Thoracic aorta (tissue), 2 donors: ENCODE measurements around the gene KLHDC1. TPM values are rescaled to one million over a fixed set of nuclear protein-coding genes. Genes with fewer than 3 reads are reported as not detected.
"Not testable (repeated sequence)": the region's sequence is repeated elsewhere in the genome, so short reads cannot be mapped to it uniquely, and the experiment has no call there.

Source experiments
- ATAC-seq: fragments of 150-250 bp; one replicate; pipeline ENCODE4 v1.8.0; 2017; ENCODE audit warnings: low read depth; ENCODE audit not compliant: insufficient number of reproducible peaks, low FRiP score
- DNase-seq: peaks from one replicate; pipeline ENCODE4 v3.0.0-alpha.2; 2020; ENCODE audit warnings: low spot score
- H3K27ac ChIP-seq, 2 donors: fragments of 200-600 bp; sonication (generic); 1 replicate in 1 of 2; 2 replicates in 1 of 2; pipeline ENCODE4 v1.5.1; 2016; ENCODE audit warnings: mild to moderate bottlenecking in 2 of 2, moderate library complexity in 2 of 2
- H3K27me3 ChIP-seq: fragments of 200-600 bp; sonication (generic); replicated peaks from 2 replicates; pipeline ENCODE4 v1.6.0; 2016; ENCODE audit warnings: mild to moderate bottlenecking; ENCODE audit not compliant: insufficient read depth
- H3K36me3 ChIP-seq: fragments of 200-600 bp; sonication (generic); one replicate; pipeline ENCODE4 v1.5.1; 2016
- H3K4me1 ChIP-seq, 2 donors: fragments of 200-600 bp; sonication (generic); 1 replicate in 1 of 2; 2 replicates in 1 of 2; pipeline versions ENCODE4 v1.5.1 to v1.6.0; 2016; ENCODE audit warnings: low read depth in 2 of 2, mild to moderate bottlenecking in 1 of 2; ENCODE audit not compliant: control insufficient read depth in 1 of 2
- H3K4me3 ChIP-seq: fragments of 200-600 bp; sonication (generic); 2 replicates; pipeline ENCODE4 v1.5.1; 2016; ENCODE audit warnings: mild to moderate bottlenecking
- H3K9me3 ChIP-seq: fragments of 200-600 bp; sonication (generic); 2 replicates; pipeline ENCODE4 v1.5.1; 2016
- CTCF ChIP-seq: fragments of 200-600 bp; sonication (generic); IDR thresholded peaks from one replicate; pipeline ENCODE4 v1.5.1; 2019; ENCODE audit warnings: antibody characterized with exemption
- total RNA-seq, 2 donors: library from RNA; depleted of rRNA; stranded (reverse); fragments of >200 nt; gene quantifications; one replicate each; pipeline versions ENCODE4 v1.1.0 to v1.2.3, GENCODE V29; 2016

The KLHDC1 gene
- total RNA-seq, 2 donors from 2014 or later: 10.8 to 11.4 TPM

- DNase-seq (no peak), ATAC-seq (no peak)
- H3K27ac ChIP-seq: peak overlapping the region; percentile 24 to 34
- no peaks in the 10 kb centered on the region for H3K9me3 ChIP-seq
- peaks cover 17 to 31% of the 10 kb centered on the region in 2 donors for H3K4me1 ChIP-seq
- H3K4me3 ChIP-seq: peak overlapping the region; percentile 79
- no peaks in the 10 kb centered on the region for H3K27me3 ChIP-seq
- no peak for TF ChIP-seq CTCF
- H3K36me3 ChIP-seq: peaks cover 14% of the 10 kb centered on the region
These were observed 77.4 kb downstream of the KLHDC1 start for GRCh38 chr14:49770212-49770817.

- H3K9me3 ChIP-seq, H3K27me3 ChIP-seq, ATAC-seq, H3K4me3 ChIP-seq, DNase-seq, H3K27ac ChIP-seq: not testable (repeated sequence)
- H3K4me1 ChIP-seq: peaks cover 17 to 30% of the 10 kb centered on the region in 2 donors
- H3K36me3 ChIP-seq: peaks cover 18% of the 10 kb centered on the region
These were observed 78.8 kb downstream of the KLHDC1 start for GRCh38 chr14:49771691-49772090.

- DNase-seq (no peak), ATAC-seq (no peak)
- no peak for TF ChIP-seq CTCF
- Histone ChIP-seq H3K4me3 (no peak overlapping the region), H3K9me3 (no peaks in the 10 kb centered on the region), H3K27me3 (no peaks in the 10 kb centered on the region), H3K27ac (no peak overlapping the region), H3K4me1 (peaks cover 12 to 23% of the 10 kb centered on the region in 2 donors), H3K36me3 (peaks cover 34% of the 10 kb centered on the region)
These were observed 81.2 kb downstream of the KLHDC1 start for GRCh38 chr14:49774106-49774505.

- no peaks in the 10 kb centered on the region for H3K27me3 ChIP-seq
- no peak for DNase-seq
- TF ChIP-seq CTCF: no peak
- H3K4me3 ChIP-seq: no peak overlapping the region
- H3K4me1 ChIP-seq: no peaks in the 10 kb centered on the region
- no peak overlapping the region for H3K27ac ChIP-seq
- no peaks in the 10 kb centered on the region for H3K9me3 ChIP-seq
- no peak for ATAC-seq
- H3K36me3 ChIP-seq: peaks cover 59% of the 10 kb centered on the region
These were observed 85.5 kb downstream of the KLHDC1 start for GRCh38 chr14:49778421-49778820.

- not testable (repeated sequence) for DNase-seq, H3K9me3 ChIP-seq, H3K4me3 ChIP-seq, H3K4me1 ChIP-seq, H3K27me3 ChIP-seq, ATAC-seq, H3K27ac ChIP-seq
- H3K36me3 ChIP-seq: peaks cover 71% of the 10 kb centered on the region
These were observed 88.1 kb downstream of the KLHDC1 start for GRCh38 chr14:49781040-49781439.

GRCh38 chr14:49783394-49784014 is 90.6 kb downstream of the KLHDC1 start:
- no peaks in the 10 kb centered on the region for H3K9me3 ChIP-seq
- ATAC-seq: no peak
- no peak for TF ChIP-seq CTCF
- no peak overlapping the region for H3K4me3 ChIP-seq
- H3K36me3 ChIP-seq: peaks cover 74% of the 10 kb centered on the region
- no peak overlapping the region for H3K27ac ChIP-seq
- H3K4me1 ChIP-seq: no peaks in the 10 kb centered on the region
- H3K27me3 ChIP-seq: no peaks in the 10 kb centered on the region
- no peak for DNase-seq
